ENCODE measurements around the gene PDE4C.

PDE4C gene

GRCh38 chr19:18206018-18206417 is 20.2 kb downstream of the PDE4C start:
- no peak for TF ChIP-seq CTCF (IDR thresholded peaks at IDR 0.05; ENCODE audit: low read length, missing control alignments)
- peak overlapping the region; percentile 83 for H3K4me3 ChIP-seq (replicated peaks; ENCODE audit: low read depth, low read length)
- DNase-seq (ENCODE audit: low read depth), result no peak

GRCh38 chr19:18205200-18205892 is 20.9 kb downstream of the PDE4C start:
- H3K4me3 ChIP-seq (replicated peaks; ENCODE audit: low read depth, low read length), result peak overlapping the region; percentile 83
- TF ChIP-seq CTCF (IDR thresholded peaks at IDR 0.05; ENCODE audit: low read length, missing control alignments), result no peak
- peak; percentile 72 for DNase-seq (ENCODE audit: low read depth)

GRCh38 chr19:18204394-18205199 is 21.6 kb downstream of the PDE4C start:
- no peak for TF ChIP-seq CTCF (IDR thresholded peaks at IDR 0.05; ENCODE audit: low read length, missing control alignments)
- peak overlapping the region; percentile 83 for H3K4me3 ChIP-seq (replicated peaks; ENCODE audit: low read depth, low read length)
- no peak for DNase-seq (ENCODE audit: low read depth)

GRCh38 chr19:18203863-18204393 is 22.3 kb downstream of the PDE4C start, which contains the start of gene RAB3A:
TSS of gene RAB3A (minus strand) at chr19:18204042. CDS start at chr19:18202740, 1,302 bp downstream.
- no peak for TF ChIP-seq CTCF (IDR thresholded peaks at IDR 0.05; ENCODE audit: low read length, missing control alignments)
- peak within 1 kb of the TSS; percentile 83 for H3K4me3 ChIP-seq (replicated peaks; ENCODE audit: low read depth, low read length)
- peak; percentile 100 for DNase-seq (ENCODE audit: low read depth)

GRCh38 chr19:18203408-18203862 is 22.8 kb downstream of the PDE4C start:
- peak overlapping the region; percentile 83 for H3K4me3 ChIP-seq (replicated peaks; ENCODE audit: low read depth, low read length)
- no peak for TF ChIP-seq CTCF (IDR thresholded peaks at IDR 0.05; ENCODE audit: low read length, missing control alignments)
- no peak for DNase-seq (ENCODE audit: low read depth)

- peak overlapping the region; percentile 83 for H3K4me3 ChIP-seq (replicated peaks; ENCODE audit: low read depth, low read length)
- DNase-seq (ENCODE audit: low read depth), result no peak
- peak; percentile 21 for TF ChIP-seq CTCF (IDR thresholded peaks at IDR 0.05; ENCODE audit: low read length, missing control alignments)
Observed at GRCh38 chr19:18202778-18203407, 23.3 kb downstream of the PDE4C start.
